Measurements from ENCODE around the gene AKAP11.

GRCh38 chr13:42355491-42356183 lies 83.7 kb downstream of the AKAP11 start:
- TF ChIP-seq POLR2A (IDR thresholded peaks at IDR 0.05) (no peak), POLR2AphosphoS5 (IDR thresholded peaks at IDR 0.05) (no peak)
- TF ChIP-seq, protein P1, sequence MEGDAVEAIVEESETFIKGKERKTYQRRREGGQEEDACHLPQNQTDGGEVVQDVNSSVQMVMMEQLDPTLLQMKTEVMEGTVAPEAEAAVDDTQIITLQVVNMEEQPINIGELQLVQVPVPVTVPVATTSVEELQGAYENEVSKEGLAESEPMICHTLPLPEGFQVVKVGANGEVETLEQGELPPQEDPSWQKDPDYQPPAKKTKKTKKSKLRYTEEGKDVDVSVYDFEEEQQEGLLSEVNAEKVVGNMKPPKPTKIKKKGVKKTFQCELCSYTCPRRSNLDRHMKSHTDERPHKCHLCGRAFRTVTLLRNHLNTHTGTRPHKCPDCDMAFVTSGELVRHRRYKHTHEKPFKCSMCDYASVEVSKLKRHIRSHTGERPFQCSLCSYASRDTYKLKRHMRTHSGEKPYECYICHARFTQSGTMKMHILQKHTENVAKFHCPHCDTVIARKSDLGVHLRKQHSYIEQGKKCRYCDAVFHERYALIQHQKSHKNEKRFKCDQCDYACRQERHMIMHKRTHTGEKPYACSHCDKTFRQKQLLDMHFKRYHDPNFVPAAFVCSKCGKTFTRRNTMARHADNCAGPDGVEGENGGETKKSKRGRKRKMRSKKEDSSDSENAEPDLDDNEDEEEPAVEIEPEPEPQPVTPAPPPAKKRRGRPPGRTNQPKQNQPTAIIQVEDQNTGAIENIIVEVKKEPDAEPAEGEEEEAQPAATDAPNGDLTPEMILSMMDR (IDR thresholded peaks at IDR 0.05), result no peak
